HEK293T (cell line): ENCODE measurements around the gene PYCR2.
"Not testable (repeated sequence)": the region's sequence is repeated elsewhere in the genome, so short reads cannot be mapped to it uniquely, and the experiment has no call there.

Source experiments
- CTCF ChIA-PET: fragments of 350-600 bp; formaldehyde crosslinking; extraction: SDS; loops from one replicate; lab custom pipeline; 2021; ENCODE audit warnings: antibody characterized with exemption, inconsistent platforms; lab: Yijun Ruan, JAX
- POLR2A ChIA-PET: fragments of 350-600 bp; formaldehyde crosslinking; extraction: SDS; loops from one replicate; lab custom pipeline; 2020; ENCODE audit warnings: antibody characterized with exemption, inconsistent platforms; lab: Yijun Ruan, JAX
- DNase-seq: peaks from one replicate; pipeline ENCODE4 v3.0.0; 2012; ENCODE audit warnings: mixed read lengths; ENCODE audit errors: extremely low spot score
- ARNT ChIP-seq: fragments of 450-650 bp; IDR thresholded peaks from 2 replicates; pipeline ENCODE4 v1.6.1; 2017; ENCODE audit warnings: mild to moderate bottlenecking
- BHLHE40 ChIP-seq: fragments of 450-650 bp; IDR thresholded peaks from 2 replicates; pipeline ENCODE4 v1.6.1; 2016; ENCODE audit warnings: mild to moderate bottlenecking, moderate library complexity, borderline replicate concordance
- CTBP1 ChIP-seq: fragments of 450-650 bp; IDR thresholded peaks from 2 replicates; pipeline ENCODE4 v1.6.1; 2016; ENCODE audit warnings: borderline replicate concordance
- ELF4 ChIP-seq: fragments of 450-650 bp; IDR thresholded peaks from 2 replicates; pipeline ENCODE4 v1.6.1; 2017; ENCODE audit warnings: antibody characterized with exemption
- FOXA1 ChIP-seq: fragments of 450-650 bp; IDR thresholded peaks from 2 replicates; pipeline ENCODE4 v1.6.1; 2016; ENCODE audit warnings: mild to moderate bottlenecking
- FOXK2 ChIP-seq: fragments of 450-650 bp; IDR thresholded peaks from 2 replicates; pipeline ENCODE4 v1.6.1; 2016; ENCODE audit warnings: mild to moderate bottlenecking
- FOXM1 ChIP-seq: fragments of 450-650 bp; IDR thresholded peaks from 2 replicates; pipeline ENCODE4 v1.6.1; 2017; ENCODE audit warnings: mild to moderate bottlenecking, borderline replicate concordance
- HDGF ChIP-seq: fragments of 450-650 bp; IDR thresholded peaks from 2 replicates; pipeline ENCODE4 v1.6.1; 2017; ENCODE audit warnings: antibody characterized with exemption, borderline replicate concordance
- L3MBTL2 ChIP-seq: fragments of 450-650 bp; conservative IDR thresholded peaks from 2 replicates; pipeline ENCODE4 v1.6.1; 2016; ENCODE audit warnings: mild to moderate bottlenecking
- LEF1 ChIP-seq: fragments of 450-650 bp; IDR thresholded peaks from 2 replicates; pipeline ENCODE4 v1.6.1; 2017; ENCODE audit warnings: mild to moderate bottlenecking, borderline replicate concordance
- NFRKB ChIP-seq: fragments of 450-650 bp; IDR thresholded peaks from 2 replicates; pipeline ENCODE4 v1.6.1; 2016; ENCODE audit warnings: mild to moderate bottlenecking, moderate library complexity
- PKNOX1 ChIP-seq: fragments of 450-650 bp; IDR thresholded peaks from 2 replicates; pipeline ENCODE4 v1.6.1; 2016
- SP1 ChIP-seq: fragments of 450-650 bp; IDR thresholded peaks from 2 replicates; pipeline ENCODE4 v1.6.1; 2017
- SUZ12 ChIP-seq: fragments of 450-650 bp; IDR thresholded peaks from 2 replicates; pipeline ENCODE4 v1.6.1; 2016; ENCODE audit warnings: mild to moderate bottlenecking
- TARDBP ChIP-seq: fragments of 450-650 bp; IDR thresholded peaks from 2 replicates; pipeline ENCODE4 v1.6.1; 2016
- ZNF384 ChIP-seq: fragments of 450-650 bp; IDR thresholded peaks from 2 replicates; pipeline ENCODE4 v1.6.1; 2016

Gene PYCR2

GRCh38 chr1:225941187-225941941 lies 17.3 kb upstream of the PYCR2 start, which contains the start of gene LEFTY2:
LEFTY2 (minus strand) TSS chr1:225941220; CDS start chr1:225941140, 80 bp downstream.
- DNase-seq, result no peak
- POLR2A ChIA-PET, result interaction anchor here (0.8 to 7.2 kb wide), 6 partner anchors 10 to 514 kb away, joined by 3 to 38 read pairs (median 5); partner anchors contain the start of genes PYCR2, SRP9 and TMEM63A

GRCh38 chr1:225940385-225941151 lies 16.5 kb upstream of the PYCR2 start:
- no peak for DNase-seq
- ChIA-PET POLR2A (interaction anchor here (0.8 to 7.2 kb wide), 6 partner anchors 11 to 513 kb away, joined by 3 to 38 read pairs (median 5); partner anchors contain the start of genes PYCR2, SRP9 and TMEM63A), CTCF (interaction anchor here (0.5 to 1.0 kb wide), 2 partner anchors 466 to 597 kb away, joined by 4 to 7 read pairs; no protein-coding TSS in a partner anchor)
- TF ChIP-seq ZNF384 (no peak), LEF1 (no peak), SUZ12 (no peak), BHLHE40 (no peak), SP1 (no peak), FOXA1 (no peak), FOXM1 (no peak), PKNOX1 (no peak), FOXK2 (no peak), CTBP1 (no peak), ARNT (no peak), L3MBTL2 (no peak), ELF4 (no peak), TARDBP (no peak)

More at GRCh38 chr1:225941187-225941941, 17.3 kb upstream of the PYCR2 start, which contains the start of gene LEFTY2:
- CTCF ChIA-PET, result interaction anchor here (1.0 kb wide), 1 partner anchor 467 kb away, joined by 4 read pairs; no protein-coding TSS in a partner anchor
- TF ChIP-seq LEF1 (no peak), TARDBP (no peak), ZNF384 (no peak), BHLHE40 (no peak), NFRKB (no peak), FOXK2 (no peak), ARNT (no peak), SUZ12 (no peak), FOXA1 (no peak), FOXM1 (no peak), SP1 (no peak), ELF4 (no peak), PKNOX1 (no peak), L3MBTL2 (no peak), HDGF (no peak), CTBP1 (no peak)

GRCh38 chr1:225939939-225940310 lies 15.9 kb upstream of the PYCR2 start:
- POLR2A ChIA-PET, result interaction anchor here (1.3 to 7.2 kb wide), 3 partner anchors 11 to 57 kb away, joined by 5 to 38 read pairs (median 10); partner anchors contain the start of genes PYCR2 and TMEM63A
- CTCF ChIA-PET, DNase-seq: not testable (repeated sequence)

GRCh38 chr1:225939097-225939938 lies 15.3 kb upstream of the PYCR2 start:
- ChIA-PET POLR2A (interaction anchor here (7.2 kb wide), 1 partner anchor 15 kb away, joined by 38 read pairs; the partner anchor contains the start of gene PYCR2), CTCF (interaction anchor here (1.8 kb wide), 1 partner anchor 57 kb away, joined by 5 read pairs; the partner anchor contains the start of gene TMEM63A)
- DNase-seq, result not testable (repeated sequence)

- TF ChIP-seq SP1 (no peak), HDGF (no peak)
Observed at GRCh38 chr1:225937048-225937968, 13.3 kb upstream of the PYCR2 start.

More at GRCh38 chr1:225937048-225937968, 13.3 kb upstream of the PYCR2 start:
- DNase-seq, result no peak
- POLR2A ChIA-PET, result interaction anchor here (0.8 to 7.2 kb wide), 2 partner anchors 13 to 159 kb away, joined by 4 to 38 read pairs; partner anchors contain the start of gene PYCR2
- CTCF ChIA-PET, result interaction anchor here (1.2 to 1.8 kb wide), 3 partner anchors 14 to 55 kb away, joined by 3 to 5 read pairs (median 5); partner anchors contain the start of gene TMEM63A
